Keratinocyte (primary cell): ENCODE measurements around the gene STX16. TPM values are rescaled to one million over a fixed set of nuclear protein-coding genes. Genes with fewer than 3 reads are reported as not detected.

Source experiments
- DNase-seq: peaks from one replicate; pipeline ENCODE4 v3.0.0-alpha.2; 2011; ENCODE audit warnings: low read depth, missing footprints, low spot score
- FAIRE-seq: peaks from 2 replicates; lab custom pipeline; 2011; peaks lifted over from hg19 to GRCh38; lab: Jason Lieb, UNC
- H2AFZ ChIP-seq: 2 replicates; pipeline ENCODE4 v1.6.0; 2012; ENCODE audit warnings: low read length, control low read depth, inconsistent platforms; ENCODE audit not compliant: control insufficient read depth
- H3K27ac ChIP-seq: 2 replicates; pipeline ENCODE4 v1.5.1; 2011; ENCODE audit warnings: low read length; ENCODE audit not compliant: control insufficient read depth, insufficient read depth
- H3K27me3 ChIP-seq: 3 replicates; pipeline ENCODE4 v1.6.0; 2011; ENCODE audit warnings: low read length; ENCODE audit not compliant: control insufficient read depth, insufficient read depth; ENCODE audit errors: extremely low read depth
- H3K36me3 ChIP-seq, 2 experiments: 2 replicates in 1 of 2; 3 replicates in 1 of 2; pipeline ENCODE4 v1.5.1; 2011; ENCODE audit warnings: low read length in 2 of 2, mild to moderate bottlenecking in 1 of 2; ENCODE audit not compliant: control insufficient read depth in 2 of 2, insufficient read depth in 2 of 2; ENCODE audit errors: extremely low read depth in 1 of 2
- H3K4me1 ChIP-seq: 3 replicates; pipeline ENCODE4 v1.5.1; 2011; ENCODE audit warnings: low read length; ENCODE audit not compliant: control insufficient read depth, insufficient read depth; ENCODE audit errors: extremely low read depth
- H3K4me2 ChIP-seq: 3 replicates; pipeline ENCODE4 v1.6.0; 2011; ENCODE audit warnings: low read depth, low read length; ENCODE audit not compliant: control insufficient read depth, insufficient read depth; ENCODE audit errors: extremely low read depth
- H3K4me3 ChIP-seq, 3 experiments: fragments of 200-600 bp in 1 of 3; sonication (generic) in 1 of 3; 2 replicates in 2 of 3; 3 replicates in 1 of 3; pipeline ENCODE4 v1.5.1; 2011 to 2016; ENCODE audit warnings: low read length in 3 of 3, mild to moderate bottlenecking in 3 of 3, control low read depth in 2 of 3, inconsistent platforms in 1 of 3, low read depth in 1 of 3, mixed read lengths in 1 of 3, mixed run types in 1 of 3, moderate library complexity in 1 of 3; ENCODE audit not compliant: control insufficient read depth in 2 of 3, insufficient read depth in 2 of 3; ENCODE audit errors: extremely low read depth in 1 of 3
- H3K79me2 ChIP-seq: 2 replicates; pipeline ENCODE4 v1.6.0; 2012; ENCODE audit warnings: low read length; ENCODE audit not compliant: control insufficient read depth, insufficient read depth
- H3K9ac ChIP-seq: 3 replicates; pipeline ENCODE4 v1.6.0; 2011; ENCODE audit warnings: low read length; ENCODE audit not compliant: control insufficient read depth, insufficient read depth; ENCODE audit errors: extremely low read depth
- H3K9me1 ChIP-seq: 3 replicates; pipeline ENCODE4 v1.6.0; 2011; ENCODE audit warnings: low read length; ENCODE audit not compliant: control insufficient read depth, insufficient read depth; ENCODE audit errors: extremely low read depth
- H3K9me3 ChIP-seq: 2 replicates; pipeline ENCODE4 v1.5.1; 2012; ENCODE audit warnings: low read depth, low read length; ENCODE audit not compliant: control insufficient read depth
- H4K20me1 ChIP-seq: 3 replicates; pipeline ENCODE4 v1.6.0; 2011; ENCODE audit warnings: low read length; ENCODE audit not compliant: control insufficient read depth, insufficient read depth; ENCODE audit errors: extremely low read depth
- EZH2 ChIP-seq: IDR thresholded peaks from one replicate; pipeline ENCODE4 v1.6.1; 2012; ENCODE audit warnings: inconsistent platforms, mild to moderate bottlenecking, low read length, moderate library complexity
- dilution Hi-C: fragments of 300-500 bp; cut with MboI; formaldehyde crosslinking; loops from one replicate; pipeline ENCODE4 v1.7.0; 2020; ENCODE audit warnings: low sequenced_read_pairs; ENCODE audit not compliant: extremely low pct_ligation_motif_present
- polyA plus RNA-seq, 5 experiments: library from polyadenylated mRNA; depleted of rRNA in 3 of 5; stranded (reverse) in 3 of 5; stranded (forward) in 1 of 5; unstranded in 1 of 5; fragments of >200 nt; gene quantifications; 1 replicate in 1 of 5; 2 replicates in 3 of 5; 3 replicates in 1 of 5; pipeline versions ENCODE4 v1.2.1 to v1.2.3, GENCODE V29; 2011 to 2012; ENCODE audit warnings: missing spikeins in 2 of 5, low read depth in 1 of 5, low replicate concordance in 1 of 5
- TF ChIP-seq, protein P1 (sequence below), 3 experiments: IDR thresholded peaks in 1 of 3; conservative IDR thresholded peaks in 1 of 3; optimal IDR thresholded peaks in 1 of 3; 2 replicates in 2 of 3; 3 replicates in 1 of 3; pipeline versions ENCODE3 to v1.5.1; 2011; ENCODE audit warnings: low read length in 3 of 3, mild to moderate bottlenecking in 3 of 3, moderate library complexity in 2 of 3, control low read depth in 1 of 3, inconsistent platforms in 1 of 3; ENCODE audit not compliant: insufficient read depth in 2 of 3; ENCODE audit errors: extremely low read depth in 1 of 3

The STX16 gene
- polyA plus RNA-seq, 1 donor (not counting 4 experiments of a cell fraction or from before 2014, with no cell fraction given): 69.7 TPM

DNA sequence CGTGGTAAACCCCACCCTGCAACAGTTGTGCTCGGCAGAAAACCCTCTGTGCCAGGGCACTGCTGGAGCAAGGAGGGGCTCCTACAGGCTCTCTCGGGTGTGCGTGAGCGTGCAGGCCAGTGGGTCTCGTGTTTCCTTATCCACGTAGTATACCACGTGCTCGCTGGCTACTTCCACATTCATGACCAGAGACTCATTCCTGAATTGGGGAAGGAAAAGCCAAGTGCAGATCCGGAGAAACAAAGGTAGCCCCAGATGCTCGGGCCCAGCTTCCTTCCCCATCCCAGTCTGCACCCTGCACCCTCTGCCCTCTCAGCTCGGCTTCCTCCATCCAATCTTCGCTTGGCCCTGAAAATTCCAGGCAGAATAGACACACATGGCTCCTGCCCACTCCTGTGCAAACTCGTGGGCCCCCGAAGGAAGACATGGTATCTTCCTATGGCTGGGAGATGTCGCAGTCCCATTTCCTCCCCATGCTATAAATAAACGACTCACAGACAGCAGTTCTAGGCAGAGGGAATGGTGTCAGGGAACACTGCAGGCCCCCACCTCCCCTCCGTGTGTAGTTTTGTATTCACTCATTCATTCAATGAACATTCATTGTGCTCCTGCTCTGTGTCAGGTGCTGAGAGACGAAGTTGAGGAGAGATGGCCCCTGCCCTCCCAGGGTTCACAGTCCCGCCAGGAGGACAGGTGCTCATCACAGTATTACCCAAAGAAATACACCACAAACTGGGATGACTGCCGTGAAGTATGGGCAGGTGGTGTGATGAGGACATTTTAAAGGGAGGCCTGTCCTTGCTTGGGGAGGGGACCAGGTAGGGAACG lies 71.1 kb downstream of the STX16 start:
- no peak overlapping the region for H3K27ac ChIP-seq
- dilution Hi-C loops: no loop called here
- no peak overlapping the region for H2AFZ ChIP-seq
- FAIRE-seq (no peak), DNase-seq (no peak)
- H4K20me1 ChIP-seq: no peaks in the 10 kb centered on the region
- no peaks in the 10 kb centered on the region for H3K4me1 ChIP-seq
- H3K4me3 ChIP-seq: no peak overlapping the region
- TF ChIP-seq EZH2: no peak
- TF ChIP-seq, protein P1, sequence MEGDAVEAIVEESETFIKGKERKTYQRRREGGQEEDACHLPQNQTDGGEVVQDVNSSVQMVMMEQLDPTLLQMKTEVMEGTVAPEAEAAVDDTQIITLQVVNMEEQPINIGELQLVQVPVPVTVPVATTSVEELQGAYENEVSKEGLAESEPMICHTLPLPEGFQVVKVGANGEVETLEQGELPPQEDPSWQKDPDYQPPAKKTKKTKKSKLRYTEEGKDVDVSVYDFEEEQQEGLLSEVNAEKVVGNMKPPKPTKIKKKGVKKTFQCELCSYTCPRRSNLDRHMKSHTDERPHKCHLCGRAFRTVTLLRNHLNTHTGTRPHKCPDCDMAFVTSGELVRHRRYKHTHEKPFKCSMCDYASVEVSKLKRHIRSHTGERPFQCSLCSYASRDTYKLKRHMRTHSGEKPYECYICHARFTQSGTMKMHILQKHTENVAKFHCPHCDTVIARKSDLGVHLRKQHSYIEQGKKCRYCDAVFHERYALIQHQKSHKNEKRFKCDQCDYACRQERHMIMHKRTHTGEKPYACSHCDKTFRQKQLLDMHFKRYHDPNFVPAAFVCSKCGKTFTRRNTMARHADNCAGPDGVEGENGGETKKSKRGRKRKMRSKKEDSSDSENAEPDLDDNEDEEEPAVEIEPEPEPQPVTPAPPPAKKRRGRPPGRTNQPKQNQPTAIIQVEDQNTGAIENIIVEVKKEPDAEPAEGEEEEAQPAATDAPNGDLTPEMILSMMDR (optimal IDR thresholded peaks at IDR 0.05 in 1 of 3, IDR thresholded peaks at IDR 0.05 in 1 of 3, conservative IDR thresholded peaks at IDR 0.05 in 1 of 3; ENCODE audit: extremely low read depth in 1 of 3, insufficient read depth in 2 of 3, low read length in 3 of 3): no peak
- peaks cover 20% of the 10 kb centered on the region for H3K27me3 ChIP-seq
- no peaks in the 10 kb centered on the region for H3K36me3 ChIP-seq
- H3K9me3 ChIP-seq: no peaks in the 10 kb centered on the region
- no peak overlapping the region for H3K4me2 ChIP-seq
- no peaks in the 10 kb centered on the region for H3K79me2 ChIP-seq
- no peaks in the 10 kb centered on the region for H3K9me1 ChIP-seq
- H3K9ac ChIP-seq: no peak overlapping the region

DNA sequence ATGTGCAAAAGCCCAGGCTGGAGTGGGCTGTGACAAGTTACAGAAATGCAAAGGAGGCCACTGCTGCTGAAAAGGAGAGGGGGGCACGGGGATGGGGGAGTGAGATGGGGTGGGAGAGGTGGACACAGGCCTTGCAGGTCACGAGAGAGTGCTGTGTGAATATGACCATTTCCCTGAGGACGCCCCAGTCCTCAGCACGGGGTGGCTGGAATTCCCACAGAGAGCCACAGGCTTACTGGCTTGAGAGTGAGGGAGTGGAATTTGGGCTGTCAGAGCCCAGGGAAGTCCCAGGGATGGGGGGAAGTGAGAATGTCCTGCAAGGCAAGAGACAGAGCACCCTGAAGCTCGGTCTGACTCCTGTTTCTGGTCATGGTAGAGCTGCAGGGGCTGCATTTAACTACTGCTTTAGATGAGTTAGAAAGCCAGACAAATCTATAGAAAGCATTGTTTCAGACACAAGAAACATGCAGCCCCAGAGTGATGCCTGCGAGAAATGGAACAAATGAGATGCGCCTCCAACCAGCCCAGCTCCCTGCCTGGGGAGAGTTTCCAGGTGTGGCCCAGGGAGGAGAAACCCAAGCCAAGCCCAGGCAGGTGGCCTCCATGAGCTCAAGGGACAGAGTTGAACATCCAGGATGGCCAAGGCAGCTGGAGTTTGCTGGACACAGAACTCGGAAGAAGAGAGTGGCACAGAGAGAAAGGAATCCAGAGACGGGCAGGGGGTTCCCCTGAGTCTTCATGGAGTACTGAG lies 72.0 kb downstream of the STX16 start:
- H3K4me3 ChIP-seq: no peak overlapping the region
- no peak for FAIRE-seq
- no peaks in the 10 kb centered on the region for H3K9me1 ChIP-seq
- H2AFZ ChIP-seq: no peak overlapping the region
- H3K27me3 ChIP-seq: peaks cover 20% of the 10 kb centered on the region
- H3K4me2 ChIP-seq: no peak overlapping the region
- no peaks in the 10 kb centered on the region for H3K36me3 ChIP-seq
- H4K20me1 ChIP-seq: no peaks in the 10 kb centered on the region
- dilution Hi-C loops: no loop called here
- no peak overlapping the region for H3K9ac ChIP-seq
- no peak overlapping the region for H3K27ac ChIP-seq
- no peaks in the 10 kb centered on the region for H3K4me1 ChIP-seq
- H3K79me2 ChIP-seq: no peaks in the 10 kb centered on the region
- TF ChIP-seq, protein P1 (optimal IDR thresholded peaks at IDR 0.05 in 1 of 3, IDR thresholded peaks at IDR 0.05 in 1 of 3, conservative IDR thresholded peaks at IDR 0.05 in 1 of 3; ENCODE audit: extremely low read depth in 1 of 3, insufficient read depth in 2 of 3, low read length in 3 of 3): no peak
- TF ChIP-seq EZH2: no peak
- no peaks in the 10 kb centered on the region for H3K9me3 ChIP-seq
- DNase-seq: no peak
